ENCODE measurements around the gene SPCS3.

DNA sequence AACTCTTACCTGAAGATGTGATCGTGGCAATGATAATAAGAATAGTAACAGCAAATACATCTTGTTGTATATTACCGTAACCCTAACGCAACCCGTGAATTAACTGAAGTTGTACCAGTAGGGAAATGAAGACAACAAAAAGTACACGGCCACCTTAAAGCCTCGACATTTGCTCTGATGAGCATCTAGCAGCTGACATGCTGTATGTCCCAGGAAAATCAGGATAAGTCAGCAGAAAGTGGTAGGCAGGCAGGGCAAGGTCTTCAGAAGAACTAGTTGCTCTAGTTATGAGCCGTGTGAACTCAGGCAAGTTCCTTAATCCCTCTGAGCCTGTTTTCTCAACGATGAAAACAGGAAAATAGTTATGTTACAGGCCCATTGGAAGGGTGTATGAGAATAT is 43.1 kb upstream of the SPCS3 start:
- TF ChIP-seq, protein P1, sequence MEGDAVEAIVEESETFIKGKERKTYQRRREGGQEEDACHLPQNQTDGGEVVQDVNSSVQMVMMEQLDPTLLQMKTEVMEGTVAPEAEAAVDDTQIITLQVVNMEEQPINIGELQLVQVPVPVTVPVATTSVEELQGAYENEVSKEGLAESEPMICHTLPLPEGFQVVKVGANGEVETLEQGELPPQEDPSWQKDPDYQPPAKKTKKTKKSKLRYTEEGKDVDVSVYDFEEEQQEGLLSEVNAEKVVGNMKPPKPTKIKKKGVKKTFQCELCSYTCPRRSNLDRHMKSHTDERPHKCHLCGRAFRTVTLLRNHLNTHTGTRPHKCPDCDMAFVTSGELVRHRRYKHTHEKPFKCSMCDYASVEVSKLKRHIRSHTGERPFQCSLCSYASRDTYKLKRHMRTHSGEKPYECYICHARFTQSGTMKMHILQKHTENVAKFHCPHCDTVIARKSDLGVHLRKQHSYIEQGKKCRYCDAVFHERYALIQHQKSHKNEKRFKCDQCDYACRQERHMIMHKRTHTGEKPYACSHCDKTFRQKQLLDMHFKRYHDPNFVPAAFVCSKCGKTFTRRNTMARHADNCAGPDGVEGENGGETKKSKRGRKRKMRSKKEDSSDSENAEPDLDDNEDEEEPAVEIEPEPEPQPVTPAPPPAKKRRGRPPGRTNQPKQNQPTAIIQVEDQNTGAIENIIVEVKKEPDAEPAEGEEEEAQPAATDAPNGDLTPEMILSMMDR (tag by site-specific recombination; IDR thresholded peaks at IDR 0.05), result no peak
- no peak for TF ChIP-seq ZNF274 (IDR thresholded peaks at IDR 0.05; ENCODE audit: low read length)
- no peak for TF ChIP-seq ZNF274 (tag by site-specific recombination; IDR thresholded peaks at IDR 0.05; ENCODE audit: borderline replicate concordance)
- no peak for TF ChIP-seq ZNF292 (tag by site-specific recombination; IDR thresholded peaks at IDR 0.05; ENCODE audit: borderline replicate concordance, low read depth)
- TF ChIP-seq ZNF707 (tag by site-specific recombination; IDR thresholded peaks at IDR 0.05), result no peak
- no peak for TF ChIP-seq ZNF394 (tag by site-specific recombination; IDR thresholded peaks at IDR 0.05; ENCODE audit: borderline replicate concordance)
- TF ChIP-seq SP7 (tag by site-specific recombination; IDR thresholded peaks at IDR 0.05), result no peak
- TF ChIP-seq ZFP3 (tag by site-specific recombination; IDR thresholded peaks at IDR 0.05; ENCODE audit: low read depth), result no peak
- no peak for TF ChIP-seq ZNF664 (tag by site-specific recombination; IDR thresholded peaks at IDR 0.05)
- no peak for TF ChIP-seq SALL2 (tag by site-specific recombination; IDR thresholded peaks at IDR 0.05; ENCODE audit: borderline replicate concordance)
- TF ChIP-seq ZNF335 (tag by site-specific recombination; conservative IDR thresholded peaks at IDR 0.05), result no peak
- no peak for TF ChIP-seq ZNF23 (tag by site-specific recombination; IDR thresholded peaks at IDR 0.05; ENCODE audit: borderline replicate concordance)
- TF ChIP-seq ZSCAN16 (tag by site-specific recombination; IDR thresholded peaks at IDR 0.05), result no peak
- no peak for TF ChIP-seq SCRT2 (tag by site-specific recombination; IDR thresholded peaks at IDR 0.05)
